GM10266 (cell line): ENCODE data around the gene TCL1A.
A peak's percentile ranks its signal among the peaks of the same experiment; 100 is the strongest.

Experiments
- DNase-seq: peaks from one replicate; pipeline ENCODE4 v3.0.0; 2012; ENCODE audit errors: extremely low spot score
- CTCF ChIP-seq: IDR thresholded peaks from 2 replicates; pipeline ENCODE4 v1.5.1; 2012; ENCODE audit warnings: mild to moderate bottlenecking, low read depth; ENCODE audit not compliant: control insufficient read depth, insufficient read depth; ENCODE audit errors: missing control alignments

Gene TCL1A

GRCh38 chr14:95727056-95727700 is 13.3 kb upstream of the TCL1A start:
- DNase-seq, result no peak
- TF ChIP-seq CTCF, result no peak

- TF ChIP-seq CTCF, result peak; percentile 27
- DNase-seq, result peak; percentile 67
Measured at GRCh38 chr14:95725685-95726336, 11.9 kb upstream of the TCL1A start.

GRCh38 chr14:95722525-95723190 is 8.7 kb upstream of the TCL1A start:
- DNase-seq, result no peak
- TF ChIP-seq CTCF, result no peak

- TF ChIP-seq CTCF, result no peak
- no peak for DNase-seq
Measured at GRCh38 chr14:95712398-95712797, 1.5 kb downstream of the TCL1A start.

GRCh38 chr14:95711476-95712176 is 2.3 kb downstream of the TCL1A start:
- no peak for TF ChIP-seq CTCF
- DNase-seq, result no peak

GRCh38 chr14:95710106-95710505 is 3.8 kb downstream of the TCL1A start:
- TF ChIP-seq CTCF, result no peak

More at GRCh38 chr14:95710106-95710505, 3.8 kb downstream of the TCL1A start:
- DNase-seq, result no peak
